Prostate gland (tissue), 2 donors: Measurements from ENCODE around the gene HCN1. TPM values are rescaled to one million over a fixed set of nuclear protein-coding genes. Genes with fewer than 3 reads are reported as not detected.

Experiments used
- DNase-seq: peaks from one replicate; pipeline ENCODE4 v3.0.0-alpha.2; 2019; ENCODE audit warnings: low spot score
- H3K27ac ChIP-seq, 2 donors: fragments of 200-600 bp; sonication (generic); 2 replicates each; pipeline ENCODE4 v1.5.1; 2017 to 2019
- H3K27me3 ChIP-seq: fragments of 200-600 bp; sonication (generic); replicated peaks from 2 replicates; pipeline ENCODE4 v1.5.1; 2019; ENCODE audit not compliant: insufficient read depth
- H3K36me3 ChIP-seq, 2 donors: fragments of 200-600 bp; sonication (generic); 1 replicate in 1 of 2; 2 replicates in 1 of 2; pipeline versions ENCODE4 v1.5.1 to v1.8.1; 2017 to 2019
- H3K4me1 ChIP-seq: fragments of 200-600 bp; sonication (generic); replicated peaks from 2 replicates; pipeline ENCODE4 v1.5.1; 2019
- H3K4me3 ChIP-seq, 2 donors: fragments of 200-600 bp; sonication (generic); 2 replicates each; pipeline ENCODE4 v1.5.1; 2017 to 2019
- H3K9me3 ChIP-seq: fragments of 200-600 bp; sonication (generic); 2 replicates; pipeline ENCODE4 v1.5.1; 2017
- CTCF ChIP-seq, 4 experiments: fragments of 200-600 bp in 2 of 4; fragments of 450-650 bp in 2 of 4; sonication (generic) in 2 of 4; IDR thresholded peaks; 1 replicate in 3 of 4; 2 replicates in 1 of 4; pipeline ENCODE4 v1.5.1; 2016 to 2019; ENCODE audit warnings: antibody characterized with exemption in 4 of 4, mild to moderate bottlenecking in 2 of 4, moderate library complexity in 2 of 4
- POLR2A ChIP-seq: fragments of 450-650 bp; IDR thresholded peaks from one replicate; pipeline ENCODE4 v1.6.1; 2016; ENCODE audit warnings: antibody characterized with exemption, mild to moderate bottlenecking
- POLR2AphosphoS5 ChIP-seq: sonication (generic); formaldehyde crosslinking; IDR thresholded peaks from one replicate; pipeline ENCODE4 v1.6.1; 2017; ENCODE audit warnings: antibody characterized with exemption
- WGBS: methylation state at CpG from one replicate; pipeline ENCODE4 v1.1.5; 2018; 5-methylcytosine and 5-hydroxymethylcytosine counted together
- intact Hi-C: fragments of 100-400 bp; cut with DNase I; formaldehyde crosslinking; loops from one replicate; pipeline ENCODE4 v1.14.2; 2022
- total RNA-seq, 2 donors: library from RNA; depleted of rRNA; stranded (reverse); fragments of >200 nt; gene quantifications; one replicate each; pipeline ENCODE4 v1.1.0, GENCODE V29; 2016

Gene HCN1
- total RNA-seq, 2 donors from 2014 or later = 0.05 to 1.3 TPM

DNA sequence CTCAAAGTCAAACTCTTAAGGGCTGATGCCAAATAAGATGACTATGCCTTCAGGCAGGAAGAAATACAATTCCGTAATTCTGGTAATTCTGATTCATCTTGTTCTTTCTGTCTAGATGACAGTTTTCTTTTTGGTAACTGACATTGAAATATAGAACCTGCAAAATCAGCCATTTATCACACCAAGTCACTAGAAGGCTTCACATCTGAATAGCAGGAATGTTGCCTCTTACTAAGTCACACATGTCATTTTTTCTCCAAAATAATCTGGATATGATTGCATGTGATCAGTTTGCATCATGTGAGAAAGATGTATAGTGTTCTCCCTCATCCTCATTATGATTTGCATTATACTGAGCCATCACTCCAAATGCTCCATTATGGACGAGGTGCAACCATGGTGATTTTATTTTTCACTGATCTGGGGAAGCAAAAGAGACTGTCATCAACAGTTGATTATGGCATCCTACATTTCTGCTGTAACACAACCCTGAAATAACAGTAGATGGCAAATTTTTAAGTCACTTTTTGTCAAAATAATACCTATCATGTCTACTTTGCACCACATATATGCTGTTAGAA, 69.0 kb downstream of the HCN1 start:
- Histone ChIP-seq H3K9me3 (no peaks in the 10 kb centered on the region), H3K4me3 (no peak overlapping the region), H3K4me1 (no peaks in the 10 kb centered on the region), H3K27ac (no peak overlapping the region), H3K27me3 (no peaks in the 10 kb centered on the region), H3K36me3 (no peaks in the 10 kb centered on the region)
- WGBS = 77% methylated on average over 2 of the region's 2 CpGs
- TF ChIP-seq POLR2AphosphoS5 (no peak), CTCF (IDR thresholded peaks at IDR 0.05) (no peak), POLR2A (no peak)
- intact Hi-C loops = no loop called here
- DNase-seq = no peak

DNA sequence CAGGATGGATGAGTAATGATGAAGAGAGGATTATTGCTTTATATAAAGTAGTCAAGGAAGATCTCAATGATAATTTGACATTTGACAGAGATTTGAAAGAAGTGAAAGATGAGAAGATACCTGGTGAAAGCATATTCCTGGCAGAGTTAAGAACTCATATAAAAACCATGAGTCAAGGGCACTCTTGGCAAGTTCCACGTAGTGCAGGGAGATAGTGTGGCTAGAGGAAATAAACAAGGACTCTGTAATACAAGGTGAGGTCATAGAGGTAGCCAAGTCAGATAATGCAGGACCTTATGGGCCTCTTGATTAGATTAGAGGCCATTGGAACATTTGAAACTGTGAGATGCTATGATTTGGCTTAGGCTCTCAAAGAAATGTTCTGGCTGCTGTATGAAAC, 72.3 kb downstream of the HCN1 start:
- H3K27ac ChIP-seq = no peak overlapping the region
- 45% methylated on average over 1 of the region's 1 CpG for WGBS
- no peaks in the 10 kb centered on the region for H3K4me1 ChIP-seq
- H3K36me3 ChIP-seq = no peaks in the 10 kb centered on the region
- intact Hi-C loops = no loop called here
- DNase-seq = no peak
- no peak for TF ChIP-seq POLR2AphosphoS5
- TF ChIP-seq POLR2A = no peak
- TF ChIP-seq CTCF (IDR thresholded peaks at IDR 0.05) = no peak
- no peak overlapping the region for H3K4me3 ChIP-seq
- no peaks in the 10 kb centered on the region for H3K27me3 ChIP-seq
- H3K9me3 ChIP-seq = no peaks in the 10 kb centered on the region

GRCh38 chr5:45622365-45622764, 73.8 kb downstream of the HCN1 start:
- H3K36me3 ChIP-seq = no peaks in the 10 kb centered on the region
- no peak for TF ChIP-seq POLR2A
- TF ChIP-seq CTCF (IDR thresholded peaks at IDR 0.05) = no peak
- no peak for TF ChIP-seq POLR2AphosphoS5
- no peak overlapping the region for H3K27ac ChIP-seq
- H3K4me1 ChIP-seq = no peaks in the 10 kb centered on the region
- no peaks in the 10 kb centered on the region for H3K27me3 ChIP-seq
- intact Hi-C loops = no loop called here
- no peak for DNase-seq
- H3K9me3 ChIP-seq = no peaks in the 10 kb centered on the region
- no peak overlapping the region for H3K4me3 ChIP-seq

DNA sequence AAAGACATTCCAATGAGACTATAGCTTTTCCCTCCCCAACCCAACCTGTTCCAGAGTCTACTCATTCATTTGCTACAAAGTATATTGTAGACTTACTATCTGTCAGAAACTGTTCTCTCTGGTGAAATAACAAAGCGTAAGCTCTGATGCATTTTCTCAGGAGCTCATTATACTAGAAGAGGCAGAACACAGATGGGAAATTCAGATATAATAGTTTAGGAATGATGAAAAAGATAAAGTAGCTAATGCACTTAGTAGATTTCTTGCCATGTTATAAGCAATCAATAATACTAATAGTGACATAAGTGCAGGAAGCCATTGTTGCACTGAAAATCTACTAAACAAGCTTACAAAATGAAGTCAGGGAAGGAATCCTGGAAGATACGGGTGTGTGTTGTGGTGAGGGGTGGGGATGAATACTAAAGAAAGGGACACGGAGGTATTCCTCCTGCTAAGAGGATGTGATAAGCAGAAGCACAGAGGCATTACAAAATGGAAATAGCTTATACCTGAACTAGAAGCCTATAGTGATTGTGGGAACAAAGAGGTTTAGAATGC, 78.2 kb downstream of the HCN1 start:
- Histone ChIP-seq H3K27ac (no peak overlapping the region), H3K27me3 (no peaks in the 10 kb centered on the region), H3K4me3 (no peak overlapping the region), H3K9me3 (no peaks in the 10 kb centered on the region), H3K36me3 (no peaks in the 10 kb centered on the region), H3K4me1 (no peaks in the 10 kb centered on the region)
- 78% methylated on average over 3 of the region's 3 CpGs for WGBS
- TF ChIP-seq POLR2A (no peak), POLR2AphosphoS5 (no peak), CTCF (IDR thresholded peaks at IDR 0.05) (no peak)
- no peak for DNase-seq
- intact Hi-C loops = no loop called here

GRCh38 chr5:45609661-45610060, 86.5 kb downstream of the HCN1 start:
- Histone ChIP-seq H3K4me1 (no peaks in the 10 kb centered on the region), H3K36me3 (no peaks in the 10 kb centered on the region), H3K27me3 (no peaks in the 10 kb centered on the region), H3K9me3 (no peaks in the 10 kb centered on the region), H3K27ac (no peak overlapping the region), H3K4me3 (no peak overlapping the region)
- TF ChIP-seq POLR2AphosphoS5 (no peak), POLR2A (no peak), CTCF (IDR thresholded peaks at IDR 0.05) (no peak)
- 87% methylated on average over 3 of the region's 3 CpGs for WGBS
- no peak for DNase-seq
- intact Hi-C loops = no loop called here
